LHCN-M2 (cell line): ENCODE data around the gene ELFN1. TPM values are rescaled to one million over a fixed set of nuclear protein-coding genes. Genes with fewer than 3 reads are reported as not detected.

Source experiments
- DNase-seq: peaks from one replicate; pipeline ENCODE4 v3.0.0-alpha.2; 2012; ENCODE audit warnings: low read depth
- total RNA-seq: library from RNA; depleted of rRNA; stranded (reverse); fragments of >200 nt; gene quantifications from 2 replicates; pipeline ENCODE4 v1.2.3, GENCODE V29; 2014

ELFN1 gene
- total RNA-seq, 1 experiment from 2014 or later = not detected

DNA sequence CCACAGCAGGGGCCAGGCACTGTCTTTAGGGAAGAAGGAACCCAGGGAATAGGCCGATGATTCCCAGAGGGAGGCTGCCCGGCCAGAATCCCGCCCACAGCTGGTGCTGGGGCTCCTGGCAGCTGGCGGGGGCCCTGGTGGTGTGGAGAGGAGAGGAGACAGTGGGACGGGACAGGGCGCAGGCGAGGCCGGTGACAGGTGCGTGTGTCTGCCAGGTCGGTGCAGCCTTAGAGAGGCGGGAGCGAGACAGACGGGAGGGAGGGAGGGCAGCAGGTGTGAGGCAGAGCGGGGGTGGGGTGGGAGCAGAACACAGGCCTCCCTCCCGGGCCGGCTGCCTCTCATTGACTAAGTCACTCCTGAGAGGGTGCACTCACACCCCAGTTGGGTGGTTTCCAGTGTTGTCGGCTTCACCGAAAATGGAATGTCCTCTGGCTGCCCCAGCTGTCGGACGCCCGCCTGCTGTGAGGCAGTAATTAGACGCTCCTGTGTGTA, 55.2 kb downstream of the ELFN1 start:
- peak; percentile 94 for DNase-seq

DNA sequence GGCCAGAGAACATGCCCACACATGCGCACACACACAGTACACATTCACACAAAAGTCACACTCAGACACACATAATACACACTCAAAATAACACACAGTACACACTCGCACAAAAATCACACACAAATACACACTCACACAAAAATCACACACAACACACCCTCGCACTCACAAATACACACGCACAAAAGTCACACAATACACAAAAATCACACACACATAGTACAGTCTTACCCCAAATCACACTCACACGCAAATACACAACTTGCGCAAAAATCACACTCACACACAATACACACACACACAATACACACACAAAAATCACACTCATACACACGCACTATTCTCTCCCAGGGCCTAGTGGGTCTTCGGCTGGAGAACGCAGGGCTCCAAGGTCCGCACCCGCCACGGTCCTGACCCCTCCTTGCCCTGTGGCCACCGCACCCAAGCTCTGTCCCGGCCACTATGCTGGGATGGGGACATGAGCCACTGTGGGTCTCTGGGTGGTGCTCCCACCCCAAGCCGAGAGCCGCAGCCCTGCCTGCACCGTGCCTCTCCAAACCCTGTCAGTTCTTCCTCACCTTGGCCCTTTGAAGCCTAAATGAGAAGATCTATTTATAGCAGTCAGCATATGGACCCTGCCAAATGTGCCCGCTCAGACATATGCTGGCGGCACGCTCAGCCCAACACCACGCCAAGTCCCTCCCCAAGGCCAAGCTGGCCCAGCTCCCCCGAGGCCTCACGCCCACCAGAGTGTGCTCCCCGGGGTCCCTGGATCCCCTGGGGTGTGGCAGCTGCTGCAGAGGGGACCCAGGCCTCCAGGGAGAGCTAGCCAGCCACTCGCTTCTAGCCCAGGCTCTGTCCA, 55.9 kb downstream of the ELFN1 start:
- no peak for DNase-seq

DNA sequence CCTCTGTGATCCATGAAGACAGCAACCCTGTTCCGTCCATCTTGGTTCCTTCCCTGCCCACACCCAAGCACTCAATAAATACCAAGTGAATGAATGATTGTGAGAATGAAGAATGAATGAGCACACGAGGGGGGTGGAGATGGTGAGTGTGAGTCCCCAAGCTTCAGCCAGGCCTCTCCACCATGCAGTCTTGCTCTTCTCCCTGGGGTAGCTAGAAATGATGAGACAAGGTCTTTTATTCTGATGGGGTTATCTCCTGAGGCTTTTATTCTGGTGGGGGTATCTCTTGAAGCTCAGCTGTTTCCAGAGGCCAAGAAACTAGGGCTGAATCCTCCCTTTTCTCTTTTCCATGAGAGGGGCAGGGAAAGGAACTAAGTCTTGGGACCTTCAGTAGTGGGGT, 57.0 kb downstream of the ELFN1 start:
- DNase-seq = no peak

DNA sequence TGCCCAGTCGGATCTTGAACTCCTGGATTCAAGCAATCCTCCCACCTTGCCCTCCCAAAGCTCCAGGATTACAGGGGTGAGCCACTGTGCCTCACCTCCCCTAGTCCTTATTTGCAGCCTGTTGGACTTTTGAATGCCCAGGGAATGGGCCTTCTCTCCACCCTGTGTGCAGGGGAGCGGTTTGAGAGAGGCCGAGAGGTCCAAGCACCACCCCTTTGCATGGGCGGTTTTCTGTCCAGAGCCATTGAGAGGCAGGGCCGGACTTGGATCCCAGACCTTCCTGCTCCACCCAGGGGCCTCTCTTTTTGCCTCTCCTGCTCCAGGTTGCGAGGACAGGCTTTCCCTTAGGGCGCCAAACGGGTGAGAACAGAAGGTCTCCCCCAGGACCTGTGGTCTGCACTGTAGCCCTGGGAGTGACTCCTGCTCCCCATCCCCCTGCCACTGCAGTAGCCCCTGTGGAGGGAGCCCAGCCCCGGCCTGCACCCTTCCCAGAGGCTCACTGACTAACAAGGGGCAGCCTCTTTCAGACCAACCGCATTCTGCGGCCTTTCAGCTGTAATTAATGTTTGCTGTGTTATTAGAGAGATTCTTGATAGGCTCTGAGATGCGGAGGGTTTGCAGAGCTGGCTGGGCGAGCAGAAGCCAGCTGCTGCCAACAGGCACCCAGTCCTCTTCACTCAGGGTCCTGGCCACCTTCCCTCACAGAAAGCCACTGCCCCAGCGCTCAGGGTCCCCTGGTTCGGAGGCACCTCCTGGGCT, 57.9 kb downstream of the ELFN1 start:
- DNase-seq = no peak

DNA sequence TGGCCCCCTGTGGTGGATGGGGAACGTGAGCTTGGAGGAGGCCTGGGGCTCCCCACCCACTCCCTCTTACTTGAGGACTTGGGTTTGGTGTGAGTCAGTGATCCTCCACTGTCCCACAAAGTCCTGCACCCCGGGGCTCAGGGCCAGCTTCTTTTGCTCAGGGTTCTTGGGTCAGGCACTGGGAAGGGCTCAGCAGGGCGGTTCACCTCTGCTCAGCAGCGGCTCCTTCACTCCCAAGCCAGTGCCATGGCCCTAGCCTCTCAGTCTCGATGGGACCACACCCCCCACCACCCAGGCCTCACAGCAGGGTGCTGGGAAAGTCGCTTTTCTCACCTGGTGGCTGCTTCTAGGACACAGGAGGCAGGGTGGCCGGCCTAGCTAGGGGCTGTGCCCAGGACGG, 59.1 kb downstream of the ELFN1 start:
- no peak for DNase-seq

DNA sequence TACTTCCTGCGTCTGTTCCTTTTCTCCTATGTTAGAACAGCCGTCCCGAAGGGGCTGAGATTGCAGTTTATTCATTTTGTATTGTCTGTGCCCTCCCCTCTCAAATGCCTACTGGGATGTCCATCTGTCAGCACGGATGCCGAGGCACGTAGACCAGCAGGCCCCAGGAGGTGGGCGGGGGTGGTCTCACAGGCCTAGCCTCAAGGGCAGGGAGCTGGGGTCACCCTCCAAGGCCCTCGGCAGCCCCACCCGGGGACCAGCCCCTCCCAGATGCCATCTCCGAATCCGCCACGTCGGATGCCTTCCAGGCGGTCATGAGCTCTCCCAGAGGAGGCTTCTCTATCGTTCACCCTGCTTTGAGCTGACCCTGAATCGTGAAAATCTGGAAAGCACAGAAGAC, 59.7 kb downstream of the ELFN1 start:
- no peak for DNase-seq

DNA sequence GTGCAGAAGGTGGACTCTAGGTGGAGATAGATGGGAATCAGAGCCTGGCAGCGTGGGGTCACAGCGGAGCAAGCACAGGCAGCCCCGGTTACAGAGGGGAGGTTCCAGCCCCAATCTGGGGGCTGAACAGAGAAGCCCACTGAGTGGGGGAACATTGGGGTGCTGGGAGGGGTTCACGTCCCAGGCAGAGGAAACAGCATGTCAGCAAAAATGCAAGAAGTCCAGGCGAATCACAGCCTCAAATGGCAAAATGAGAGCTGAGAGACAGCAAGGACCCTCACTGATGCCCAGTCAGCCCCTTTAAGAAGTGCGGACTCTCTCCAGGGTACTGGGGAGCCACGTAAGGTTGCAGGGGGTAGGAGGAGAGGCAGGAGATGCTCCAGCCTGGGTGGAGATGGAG, 62.0 kb downstream of the ELFN1 start:
- no peak for DNase-seq

DNA sequence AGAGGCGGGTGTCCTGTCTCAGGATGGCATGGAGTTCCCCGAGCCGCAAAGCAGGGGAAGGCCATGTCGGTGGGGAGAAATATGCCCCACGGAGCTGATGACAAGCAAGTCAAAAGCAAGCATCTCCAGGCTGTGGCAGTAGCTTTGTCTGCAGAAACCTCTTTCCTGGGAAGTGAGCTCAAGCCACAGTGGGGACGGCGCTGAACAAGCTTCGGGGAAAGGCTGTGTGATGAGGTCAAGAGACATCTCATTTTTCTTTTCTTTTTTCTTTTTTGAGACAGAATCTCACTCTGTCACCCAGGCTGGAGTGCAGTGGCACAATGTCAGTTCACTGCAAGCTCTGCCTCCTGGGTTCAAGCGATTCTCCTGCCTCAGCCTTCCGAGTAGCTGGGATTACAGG, 62.6 kb downstream of the ELFN1 start:
- DNase-seq = no peak

DNA sequence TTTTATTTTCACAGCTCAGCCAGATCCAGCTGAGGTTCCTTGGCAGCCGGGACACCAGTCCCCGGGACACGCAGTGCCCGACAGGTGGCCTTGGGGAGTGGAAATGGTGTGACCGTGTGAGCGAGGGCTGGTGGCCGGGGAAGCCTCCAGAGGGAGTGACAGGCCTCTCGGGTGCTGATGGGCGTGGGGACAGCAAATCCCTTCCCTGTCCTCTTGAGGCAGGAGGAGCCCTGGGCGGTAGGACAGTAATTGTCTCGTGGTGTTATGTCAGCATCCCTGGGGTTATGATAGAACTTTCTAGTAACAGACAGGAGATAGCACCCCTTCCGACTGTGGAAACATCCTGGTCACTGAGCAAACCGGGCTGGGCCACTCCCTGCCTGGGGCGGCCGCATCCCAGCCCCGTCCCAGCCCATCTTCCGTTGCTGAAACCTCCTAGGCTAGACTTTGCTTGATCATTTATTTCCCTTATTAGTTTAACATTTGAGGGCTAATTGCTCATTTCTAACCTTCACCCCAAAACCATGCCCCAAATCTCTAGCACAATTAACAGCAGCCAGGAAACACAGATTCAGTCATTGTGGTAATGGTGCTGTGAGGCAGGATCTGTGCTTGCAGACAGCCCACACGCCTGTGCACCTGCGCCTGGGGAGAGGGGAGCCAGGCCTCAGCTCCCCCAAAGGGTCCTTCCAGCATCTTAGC, 63.3 kb downstream of the ELFN1 start:
- no peak for DNase-seq

DNA sequence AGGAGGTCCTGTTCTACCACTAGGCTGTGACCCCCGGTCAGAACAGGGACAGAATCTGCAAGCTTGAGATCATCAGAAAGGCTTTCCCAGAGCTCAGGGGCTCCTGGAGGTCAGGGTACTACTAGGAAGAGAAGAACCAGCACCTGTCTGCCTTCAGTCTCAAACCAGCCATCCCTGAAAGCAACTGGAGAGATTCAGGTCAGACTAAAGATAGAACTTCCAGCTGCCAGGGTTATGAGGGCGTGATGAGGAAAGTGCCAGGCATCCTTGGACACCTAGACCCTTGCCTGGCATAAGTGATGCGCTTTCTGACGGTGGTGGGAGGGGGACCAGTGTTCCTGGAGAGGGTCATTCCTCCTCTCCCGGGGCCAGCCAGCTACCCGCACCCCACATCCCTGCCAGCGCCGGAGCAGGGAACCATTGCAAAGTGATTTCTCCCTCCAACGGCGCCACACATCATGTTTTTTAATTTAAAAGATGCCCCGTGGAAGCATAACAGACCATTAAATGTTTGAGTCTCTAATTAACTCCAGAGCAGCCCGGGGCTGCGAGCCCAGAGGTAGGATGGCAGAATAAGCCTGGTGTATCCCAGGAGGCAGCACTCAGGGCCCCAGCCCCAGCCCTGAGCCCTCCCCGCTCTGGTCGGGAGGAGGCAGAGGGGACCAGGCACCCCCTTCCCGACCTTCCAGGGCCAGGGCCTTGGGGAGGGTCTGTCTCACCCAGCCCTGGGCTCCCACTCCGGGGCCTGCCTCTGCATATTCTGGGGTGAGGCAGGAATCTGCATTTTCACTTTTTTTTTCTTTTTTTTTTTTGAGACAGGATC, 64.0 kb downstream of the ELFN1 start:
- DNase-seq = no peak

DNA sequence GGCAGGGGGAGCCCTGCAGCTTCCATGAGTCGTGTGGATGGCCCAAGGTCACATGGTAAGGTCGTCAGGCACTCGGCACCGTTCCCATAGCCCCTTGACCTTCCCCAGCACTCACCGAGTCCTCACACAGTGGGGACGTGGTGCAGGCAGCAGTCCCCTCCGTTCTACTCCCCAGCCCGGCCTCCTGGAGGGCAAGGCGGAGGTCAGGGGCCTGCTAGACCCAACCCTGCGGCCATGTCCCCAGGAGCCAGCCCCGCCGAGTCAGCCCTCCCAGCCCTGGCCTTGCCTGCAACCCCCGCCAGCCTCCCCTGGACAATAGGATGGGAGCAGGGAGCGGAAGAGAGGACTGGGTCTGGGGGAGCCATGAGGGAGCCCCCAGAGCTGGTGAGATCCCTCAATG, 65.2 kb downstream of the ELFN1 start:
- DNase-seq = no peak

DNA sequence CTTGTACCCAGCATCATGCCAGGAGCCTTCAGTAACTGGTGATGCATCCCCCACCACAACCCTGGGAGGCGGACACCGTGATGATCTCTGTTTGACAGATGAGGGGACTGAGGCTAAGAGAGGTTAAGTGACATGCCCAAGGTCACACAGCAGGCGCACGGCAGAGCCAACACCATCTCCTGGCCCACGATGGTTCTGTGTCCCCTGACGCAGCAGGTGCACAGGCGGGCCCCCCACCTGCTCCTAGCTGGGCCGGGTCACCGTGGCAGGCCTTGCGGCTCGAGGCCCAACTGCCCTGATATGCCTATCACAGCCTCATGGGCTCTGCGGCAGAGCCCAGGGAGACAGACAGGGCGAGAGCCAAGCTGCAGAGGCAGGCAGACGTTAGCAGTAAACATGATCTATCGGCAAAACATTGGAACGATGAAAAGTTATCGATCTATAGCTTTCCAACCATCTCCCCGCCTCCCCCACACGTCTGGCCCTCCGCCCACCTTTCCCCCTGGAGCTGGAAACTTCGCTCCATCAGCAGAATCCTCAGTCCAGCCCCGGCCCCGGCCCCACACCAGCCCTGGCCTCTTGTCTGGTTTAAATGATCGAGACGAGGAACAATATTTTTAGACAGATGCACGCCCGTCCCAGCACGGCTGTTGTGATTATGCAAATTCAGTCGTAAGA, 65.9 kb downstream of the ELFN1 start:
- no peak for DNase-seq

DNA sequence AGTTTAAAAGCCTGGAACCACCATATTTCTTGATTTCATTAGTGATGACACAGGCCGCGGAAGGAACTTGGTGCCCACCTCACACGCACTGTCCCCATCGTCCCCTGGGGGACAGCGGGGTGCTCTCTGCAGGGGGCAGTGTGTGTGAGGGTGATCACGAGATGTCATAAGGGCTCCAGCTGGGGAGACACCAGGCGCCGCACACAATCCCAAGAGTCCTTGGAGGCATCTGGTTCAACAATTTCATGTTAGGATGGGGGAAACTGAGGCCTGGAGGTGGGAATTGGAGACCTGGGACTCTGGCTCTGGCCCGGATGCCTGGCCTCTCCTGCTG, 66.4 kb downstream of the ELFN1 start:
- no peak for DNase-seq

DNA sequence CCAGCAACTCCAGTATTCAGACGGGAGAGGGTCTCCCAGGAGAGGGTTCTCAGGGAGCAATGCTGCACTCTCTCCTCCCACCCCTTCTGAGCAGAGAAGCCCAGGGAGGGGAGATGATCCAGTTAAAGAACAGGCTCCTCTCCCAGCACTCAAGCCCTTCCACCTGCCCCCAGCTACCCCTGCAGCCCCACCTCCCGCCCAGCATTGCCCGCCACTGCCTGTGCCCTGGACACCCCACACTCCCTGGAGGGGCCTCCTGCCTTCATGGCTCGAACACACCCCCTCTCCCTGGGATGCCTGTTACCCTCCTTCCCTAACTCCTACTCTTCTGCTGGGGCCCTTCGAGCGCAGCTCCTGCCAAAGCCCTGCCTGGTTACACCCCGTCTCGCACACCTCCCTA, 66.8 kb downstream of the ELFN1 start:
- DNase-seq = no peak

DNA sequence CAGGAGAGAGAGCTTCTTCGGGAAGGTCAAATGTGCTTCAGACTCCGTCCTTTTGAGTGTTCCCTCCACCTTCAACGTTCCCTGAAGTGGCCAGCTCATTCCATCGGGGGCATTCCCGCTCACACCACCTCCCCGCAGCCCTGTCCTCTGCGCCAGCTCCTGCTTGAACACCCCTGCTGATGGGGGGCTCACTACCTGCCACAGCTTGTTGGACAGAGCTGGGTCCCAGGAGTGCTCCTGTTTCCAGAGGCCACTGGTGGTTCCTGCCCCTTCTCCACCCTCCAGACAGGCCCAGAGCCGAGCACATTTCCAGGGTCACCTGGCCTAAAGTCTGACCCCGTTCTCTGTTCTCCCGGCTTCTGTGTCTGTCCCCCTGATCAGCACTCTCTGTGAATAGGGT, 67.4 kb downstream of the ELFN1 start:
- DNase-seq = no peak

DNA sequence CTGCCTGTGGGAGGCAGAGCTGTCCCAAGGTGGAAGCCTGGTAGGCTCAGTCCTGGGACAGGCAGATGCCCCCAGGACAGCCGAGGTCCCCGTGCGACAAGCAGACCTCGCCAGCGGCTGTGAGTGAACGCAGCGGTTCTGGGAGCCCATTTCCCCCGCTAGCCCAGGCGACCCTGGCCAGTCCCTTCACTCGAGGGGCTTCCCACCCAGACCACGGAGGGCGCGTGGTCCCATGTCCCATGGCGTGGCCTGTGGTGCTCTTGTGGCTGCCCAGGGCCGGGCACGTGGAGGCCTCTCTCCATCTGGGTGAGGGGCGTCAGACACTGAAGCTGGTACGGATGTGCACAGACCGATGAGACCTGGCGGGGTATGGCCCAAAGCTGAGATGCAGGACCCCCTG, 67.9 kb downstream of the ELFN1 start:
- DNase-seq = no peak

DNA sequence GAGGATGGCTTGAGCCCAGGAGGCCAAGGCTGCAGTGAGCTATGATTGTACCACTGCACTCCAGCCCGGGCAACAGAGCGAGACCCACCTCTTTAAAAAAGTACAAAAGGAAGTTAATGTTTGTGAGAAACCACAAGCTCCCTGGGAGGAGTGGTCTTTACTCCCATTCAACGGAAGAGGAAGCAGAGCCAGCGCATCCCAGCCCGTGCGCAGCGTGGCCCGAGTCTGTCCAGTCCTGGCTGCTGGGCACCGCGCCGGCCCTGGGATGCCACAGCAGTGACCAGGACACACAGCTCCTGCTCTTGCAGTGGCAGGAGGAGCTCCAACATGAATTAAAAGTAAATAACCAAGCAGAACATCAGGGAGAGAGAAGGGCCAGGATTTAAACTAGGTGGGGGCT, 68.4 kb downstream of the ELFN1 start:
- no peak for DNase-seq

DNA sequence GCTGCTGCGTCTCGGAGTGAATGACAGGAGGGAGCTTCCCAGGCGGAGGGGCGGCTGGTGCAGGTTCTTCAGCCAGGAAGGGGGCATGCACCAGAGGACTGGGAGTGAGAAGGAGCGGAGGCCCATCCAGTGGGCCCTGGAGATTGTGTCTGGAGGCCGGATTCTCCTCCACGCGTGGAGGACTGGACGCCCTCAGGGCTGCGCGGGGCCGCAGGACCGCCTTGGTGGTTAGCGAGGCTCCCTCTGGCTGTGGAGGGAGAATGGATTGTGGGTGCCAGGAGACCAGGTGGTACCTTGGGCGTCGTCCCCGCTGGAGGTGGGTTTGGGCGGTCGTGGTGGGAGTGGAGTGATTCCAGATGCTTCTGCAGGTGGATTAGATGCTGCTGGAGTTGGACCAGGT, 68.9 kb downstream of the ELFN1 start:
- DNase-seq = no peak

DNA sequence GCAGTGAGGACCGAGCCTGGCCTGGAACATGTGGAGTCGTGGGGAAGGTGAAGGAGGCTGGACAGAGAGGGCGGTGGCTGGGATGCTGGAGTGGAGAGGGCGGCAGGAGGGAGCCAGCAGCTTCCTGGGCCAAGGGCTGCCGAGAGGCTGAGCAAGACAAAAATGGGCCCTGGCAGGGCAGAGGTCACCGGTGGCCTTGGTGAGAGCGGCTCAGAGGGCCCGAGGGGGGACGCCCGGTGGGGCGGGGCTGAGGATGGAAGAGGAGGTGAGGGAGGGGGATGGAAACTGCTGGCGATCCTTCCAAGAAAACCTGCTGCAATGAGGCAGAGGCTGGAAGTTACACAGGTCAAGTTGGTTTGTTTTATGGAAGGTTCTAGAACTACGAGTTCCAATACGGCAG, 69.5 kb downstream of the ELFN1 start:
- DNase-seq = no peak

DNA sequence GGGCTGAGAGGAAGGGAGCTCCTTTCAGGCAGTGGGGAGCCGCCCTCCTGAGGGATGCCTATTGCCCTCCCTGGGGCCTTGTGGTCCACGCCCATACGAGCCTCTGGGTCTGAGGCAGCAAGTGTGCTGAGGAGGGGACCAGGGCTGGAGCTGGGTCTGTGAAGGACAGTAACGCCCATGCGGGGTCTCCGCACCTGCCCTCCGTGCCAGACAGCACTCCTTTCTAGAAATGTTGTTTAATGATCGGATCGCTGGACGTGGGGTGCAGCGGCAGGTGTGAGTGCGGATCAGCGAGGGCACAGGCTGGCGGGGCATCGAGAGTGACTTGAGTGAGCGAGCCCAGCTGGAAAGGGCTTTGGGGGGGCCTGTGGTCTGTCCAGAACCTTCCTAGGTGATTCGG, 70.1 kb downstream of the ELFN1 start:
- no peak for DNase-seq

DNA sequence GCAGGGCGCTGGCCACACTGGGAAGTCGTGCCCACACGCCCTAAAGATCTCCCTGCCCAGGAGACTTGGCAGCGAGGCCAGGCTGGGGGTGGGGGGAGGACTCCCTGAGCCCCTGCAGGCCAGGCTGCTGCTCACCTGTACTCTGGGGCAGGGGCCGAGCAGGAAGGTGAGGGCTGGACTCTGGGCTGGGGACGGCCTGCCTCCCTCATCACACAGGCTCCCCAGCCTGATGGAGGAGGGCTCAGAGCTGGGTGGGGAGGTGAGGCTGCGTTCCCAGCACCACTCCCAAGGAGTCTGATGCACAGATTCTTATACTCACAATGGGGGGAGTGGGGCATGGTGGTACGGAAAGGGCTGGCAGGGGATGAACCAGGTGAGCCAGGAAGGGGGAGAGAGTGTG, 71.2 kb downstream of the ELFN1 start:
- no peak for DNase-seq
